Endothelial cell of umbilical vein (primary cell): ENCODE data around the gene RNGTT.

ENCODE experiments used
- CTCF ChIP-seq, 2 donors: IDR thresholded peaks; 1 replicate in 1 of 2; 2 replicates in 1 of 2; pipeline ENCODE4 v1.5.1; 2011; ENCODE audit warnings: low read length in 2 of 2, mild to moderate bottlenecking in 2 of 2, moderate library complexity in 2 of 2, control low read depth in 1 of 2, inconsistent platforms in 1 of 2, low read depth in 1 of 2; ENCODE audit not compliant: insufficient read depth in 1 of 2; ENCODE audit errors: extremely low read depth in 1 of 2
- POLR2A ChIP-seq: IDR thresholded peaks from 2 replicates; pipeline ENCODE4 v1.6.1; 2012; ENCODE audit warnings: low read depth, mild to moderate bottlenecking, control low read depth, low read length
- POLR2AphosphoS5 ChIP-seq: IDR thresholded peaks from 2 replicates; pipeline ENCODE4 v1.6.1; 2012; ENCODE audit warnings: low read depth, mild to moderate bottlenecking, control low read depth, low read length, moderate library complexity; ENCODE audit not compliant: insufficient read depth

- TF ChIP-seq POLR2AphosphoS5 = no peak
- TF ChIP-seq CTCF (IDR thresholded peaks at IDR 0.05; ENCODE audit: extremely low read depth in 1 of 2, insufficient read depth in 1 of 2, low read depth in 1 of 2, low read length in 2 of 2) = no peak
- TF ChIP-seq POLR2A = no peak
Measured at GRCh38 chr6:88763160-88763559, 200.3 kb downstream of the RNGTT start.
